ENCODE results near the gene C1QTNF9B. TPM values are rescaled to one million over a fixed set of nuclear protein-coding genes. Genes with fewer than 3 reads are reported as not detected.

C1QTNF9B gene
- total and polyA plus RNA-seq, 2 of the 8 experiments (the other 6 are each of a cell fraction or from before 2014, with no cell fraction given), result 0.11 TPM; not detected in 1

GRCh38 chr13:23923031-23923430 lies 25.7 kb upstream of the C1QTNF9B start (continued):
- no peak for TF ChIP-seq CHD2 (IDR thresholded peaks at IDR 0.05; ENCODE audit: low read length)
